Measurements from ENCODE around the gene CNIH1.

The CNIH1 gene

GRCh38 chr14:54487771-54488170 lies 46.6 kb upstream of the CNIH1 start:
- TF ChIP-seq, protein P1, sequence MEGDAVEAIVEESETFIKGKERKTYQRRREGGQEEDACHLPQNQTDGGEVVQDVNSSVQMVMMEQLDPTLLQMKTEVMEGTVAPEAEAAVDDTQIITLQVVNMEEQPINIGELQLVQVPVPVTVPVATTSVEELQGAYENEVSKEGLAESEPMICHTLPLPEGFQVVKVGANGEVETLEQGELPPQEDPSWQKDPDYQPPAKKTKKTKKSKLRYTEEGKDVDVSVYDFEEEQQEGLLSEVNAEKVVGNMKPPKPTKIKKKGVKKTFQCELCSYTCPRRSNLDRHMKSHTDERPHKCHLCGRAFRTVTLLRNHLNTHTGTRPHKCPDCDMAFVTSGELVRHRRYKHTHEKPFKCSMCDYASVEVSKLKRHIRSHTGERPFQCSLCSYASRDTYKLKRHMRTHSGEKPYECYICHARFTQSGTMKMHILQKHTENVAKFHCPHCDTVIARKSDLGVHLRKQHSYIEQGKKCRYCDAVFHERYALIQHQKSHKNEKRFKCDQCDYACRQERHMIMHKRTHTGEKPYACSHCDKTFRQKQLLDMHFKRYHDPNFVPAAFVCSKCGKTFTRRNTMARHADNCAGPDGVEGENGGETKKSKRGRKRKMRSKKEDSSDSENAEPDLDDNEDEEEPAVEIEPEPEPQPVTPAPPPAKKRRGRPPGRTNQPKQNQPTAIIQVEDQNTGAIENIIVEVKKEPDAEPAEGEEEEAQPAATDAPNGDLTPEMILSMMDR (conservative IDR thresholded peaks at IDR 0.05; ENCODE audit: low read depth, low read length): no peak
- peak; percentile 73 for DNase-seq (ENCODE audit: low read depth)
- peak overlapping the region; percentile 92 for H3K4me3 ChIP-seq (ENCODE audit: low read depth, low read length)

- TF ChIP-seq, protein P1 (conservative IDR thresholded peaks at IDR 0.05; ENCODE audit: low read depth, low read length): no peak
- H3K4me3 ChIP-seq (ENCODE audit: low read depth, low read length): no peak overlapping the region
- DNase-seq (ENCODE audit: low read depth): no peak
Measured at GRCh38 chr14:54486685-54487084, 45.5 kb upstream of the CNIH1 start.

DNA sequence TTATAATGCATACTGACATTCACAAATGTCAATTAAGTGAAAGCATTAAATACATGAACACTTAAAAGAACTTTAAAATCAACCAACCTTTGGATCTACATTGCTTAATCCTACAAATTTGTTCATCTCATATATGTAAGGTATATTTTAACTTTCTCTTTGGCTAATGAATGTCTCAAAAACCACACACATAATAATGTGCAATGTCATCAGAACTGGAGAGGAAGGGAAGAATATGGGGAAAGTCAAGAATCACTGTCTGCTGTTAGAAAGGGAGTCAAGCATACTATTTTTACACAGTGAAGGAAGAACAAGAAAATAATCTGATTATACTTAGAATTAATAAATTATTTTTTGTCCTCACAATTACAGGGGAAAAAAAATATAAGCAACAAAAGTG lies 42.7 kb upstream of the CNIH1 start:
- TF ChIP-seq, protein P1 (conservative IDR thresholded peaks at IDR 0.05; ENCODE audit: low read depth, low read length): no peak
- peak; percentile 36 for DNase-seq (ENCODE audit: low read depth)
- no peak overlapping the region for H3K4me3 ChIP-seq (ENCODE audit: low read depth, low read length)

GRCh38 chr14:54483073-54483745 lies 42.0 kb upstream of the CNIH1 start:
- TF ChIP-seq, protein P1 (conservative IDR thresholded peaks at IDR 0.05; ENCODE audit: low read depth, low read length): no peak
- no peak overlapping the region for H3K4me3 ChIP-seq (ENCODE audit: low read depth, low read length)
- DNase-seq (ENCODE audit: low read depth): no peak

- no peak overlapping the region for H3K4me3 ChIP-seq (ENCODE audit: low read depth, low read length)
- TF ChIP-seq, protein P1 (conservative IDR thresholded peaks at IDR 0.05; ENCODE audit: low read depth, low read length): no peak
- DNase-seq (ENCODE audit: low read depth): no peak
Measured at GRCh38 chr14:54481695-54482094, 40.5 kb upstream of the CNIH1 start.

DNA sequence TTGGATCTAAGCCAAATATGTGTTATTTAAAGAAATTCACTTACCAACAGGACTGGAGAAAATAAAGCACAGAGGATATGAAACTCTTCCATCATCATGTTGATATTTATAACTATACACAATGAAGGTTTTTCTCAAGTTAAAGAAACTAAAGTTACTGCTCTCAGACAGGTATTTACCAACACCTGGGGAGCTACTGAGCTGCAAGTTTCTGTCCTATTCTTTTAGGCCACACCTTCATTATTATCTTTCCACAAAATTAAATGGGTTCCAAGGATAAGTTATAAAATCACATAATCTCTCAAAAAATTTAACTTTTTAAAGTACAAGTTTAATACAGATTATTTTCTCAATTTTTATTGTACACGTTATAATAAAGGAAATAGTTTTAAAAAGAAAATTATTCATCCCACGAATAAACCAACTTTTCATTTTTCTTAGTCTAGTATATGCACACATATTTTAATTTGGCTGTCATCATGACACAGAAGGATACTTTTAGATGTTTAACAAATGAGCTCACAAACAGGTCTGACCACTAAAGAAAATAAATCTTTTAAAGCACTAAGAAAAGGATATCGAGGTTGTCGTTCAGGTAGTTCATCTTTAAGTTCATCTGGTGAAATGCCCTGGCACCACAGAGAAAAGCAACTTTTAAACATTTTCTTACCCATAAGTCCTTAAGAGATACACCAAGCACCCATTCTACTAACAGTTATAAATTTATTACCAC lies 39.8 kb upstream of the CNIH1 start:
- TF ChIP-seq, protein P1 (conservative IDR thresholded peaks at IDR 0.05; ENCODE audit: low read depth, low read length): no peak
- DNase-seq (ENCODE audit: low read depth): no peak
- H3K4me3 ChIP-seq (ENCODE audit: low read depth, low read length): no peak overlapping the region

All from choroid plexus epithelial cell (primary cell).